GM12865 (cell line): Measurements from ENCODE around the gene PRRG4.

Experiments
- DNase-seq: peaks from one replicate; pipeline ENCODE4 v3.0.0; 2010; ENCODE audit warnings: low read depth
- H3K4me3 ChIP-seq: 2 replicates; pipeline ENCODE4 v1.5.1; 2011; ENCODE audit warnings: mild to moderate bottlenecking, low read depth, low read length, control low read depth
- CTCF ChIP-seq: IDR thresholded peaks from 2 replicates; pipeline ENCODE4 v1.5.1; 2011; ENCODE audit warnings: low read length, control low read depth, low read depth, inconsistent platforms; ENCODE audit not compliant: insufficient read depth; ENCODE audit errors: missing control alignments

PRRG4 gene

DNA sequence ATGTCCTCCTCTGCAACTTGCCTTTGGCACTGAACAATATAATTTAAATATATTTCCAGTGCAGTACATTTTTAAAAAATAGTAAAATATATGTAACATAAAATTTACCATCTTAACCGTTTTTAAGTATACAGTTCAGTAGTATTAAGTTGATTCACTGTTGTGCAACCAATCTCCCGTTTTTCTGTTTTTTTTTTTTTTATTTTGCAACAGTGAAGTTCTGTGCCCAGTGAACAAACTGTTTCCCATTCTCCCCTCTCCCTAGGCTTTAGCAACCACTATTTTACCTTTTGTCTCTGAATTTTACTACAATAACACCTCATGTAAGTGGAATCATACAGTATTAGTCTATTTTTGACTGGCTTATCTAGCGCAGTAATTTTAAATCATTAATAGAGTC is 13.8 kb downstream of the PRRG4 start:
- no peak for DNase-seq
- no peak for TF ChIP-seq CTCF
- no peak overlapping the region for H3K4me3 ChIP-seq

DNA sequence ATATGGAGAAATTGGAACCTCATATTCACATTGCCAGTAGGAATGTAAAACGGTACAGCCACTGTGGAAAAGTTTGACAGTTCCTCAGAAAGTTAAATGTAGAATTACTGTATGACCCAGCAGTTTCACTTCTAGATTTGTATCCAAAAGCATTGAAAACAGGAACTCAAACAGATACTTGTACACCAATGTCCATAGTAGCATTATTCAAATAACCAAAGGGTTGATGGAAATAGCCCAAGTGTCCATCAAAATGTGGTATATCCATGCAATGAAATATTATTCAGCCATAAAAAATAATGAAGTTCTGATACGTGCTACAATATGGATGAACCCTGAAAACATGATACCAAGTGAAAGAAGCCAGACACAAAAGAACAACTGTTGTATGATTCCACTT is 17.8 kb downstream of the PRRG4 start:
- TF ChIP-seq CTCF: no peak
- no peak for DNase-seq
- no peak overlapping the region for H3K4me3 ChIP-seq

DNA sequence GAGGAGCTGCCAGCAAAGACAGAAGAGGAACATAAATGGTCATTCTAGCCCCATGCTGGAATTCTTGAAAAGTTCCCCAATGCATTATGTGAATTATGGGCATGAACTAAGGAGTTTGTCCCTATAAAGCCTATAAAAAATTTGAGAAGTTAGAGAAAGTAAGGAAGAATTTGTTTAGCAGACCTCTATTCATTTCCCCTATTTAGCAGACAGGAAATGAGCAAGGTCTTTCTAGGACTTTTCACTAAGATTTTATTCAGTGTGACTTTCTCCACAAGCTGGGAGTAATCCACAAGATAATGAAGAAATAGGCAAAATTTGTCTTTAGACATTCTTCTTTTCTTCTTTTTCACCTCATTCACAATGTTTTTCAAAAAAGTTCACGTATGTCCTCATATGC is 20.0 kb downstream of the PRRG4 start:
- no peak for TF ChIP-seq CTCF
- DNase-seq: no peak

DNA sequence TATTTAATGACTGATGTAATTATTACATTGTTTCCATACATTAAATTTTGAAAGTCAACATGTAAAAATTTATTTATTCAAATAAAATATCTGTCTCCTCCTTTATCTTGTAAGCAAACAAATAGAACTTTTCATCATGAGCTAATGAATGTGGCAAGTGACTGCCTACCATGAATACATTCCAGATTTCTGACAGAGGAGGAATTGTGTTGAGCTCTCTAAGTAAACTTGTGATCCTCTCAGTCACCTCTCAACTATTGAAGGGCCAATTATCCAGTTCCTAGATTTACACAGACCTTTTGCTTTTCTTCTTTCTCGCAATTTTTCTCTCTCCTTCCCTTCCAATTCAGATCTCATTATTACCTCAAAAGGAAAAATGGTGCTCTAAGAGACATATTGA is 21.5 kb downstream of the PRRG4 start:
- no peak overlapping the region for H3K4me3 ChIP-seq
- TF ChIP-seq CTCF: no peak
- DNase-seq: no peak

More for the DNA sequence above, 20.0 kb downstream of the PRRG4 start:
- H3K4me3 ChIP-seq: no peak overlapping the region

DNA sequence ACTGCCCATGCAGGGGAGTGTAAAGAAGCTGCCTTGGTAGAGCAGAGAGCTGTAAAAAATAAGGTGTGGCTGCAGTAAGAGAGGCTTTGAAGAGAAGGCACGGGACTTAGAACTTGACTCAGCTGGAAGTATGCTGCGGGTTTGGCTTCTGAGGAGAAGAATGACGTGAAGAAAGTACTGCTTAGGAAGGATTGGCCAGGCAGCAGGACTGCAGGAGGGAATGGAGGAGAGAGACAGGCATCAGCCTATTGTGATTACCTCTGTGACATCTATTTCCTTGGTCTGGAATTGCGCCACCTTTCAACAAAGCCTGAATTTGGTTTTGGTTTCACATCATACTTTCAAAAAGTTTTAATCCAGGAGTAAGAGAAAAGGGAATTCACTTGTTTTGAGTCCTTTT is 22.5 kb downstream of the PRRG4 start:
- no peak overlapping the region for H3K4me3 ChIP-seq
- DNase-seq: no peak
- TF ChIP-seq CTCF: no peak

DNA sequence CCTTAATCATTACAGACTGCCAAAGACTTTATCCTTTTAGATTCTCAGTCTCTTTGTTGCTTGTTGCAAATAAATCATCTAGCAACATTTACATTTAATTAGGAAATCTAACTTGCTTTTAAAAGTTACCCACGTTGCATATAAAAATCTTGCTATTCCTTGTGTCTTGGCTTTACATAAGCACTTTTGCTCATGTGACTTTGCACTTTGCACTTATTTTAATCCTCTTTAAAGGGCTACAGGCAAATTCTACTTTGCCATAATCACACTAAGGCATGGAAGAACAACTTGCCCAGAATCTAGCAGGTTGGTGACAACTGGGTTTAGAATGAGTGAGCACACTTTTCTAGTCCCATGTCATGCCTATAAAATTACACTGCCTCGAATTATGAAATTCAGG is 25.9 kb downstream of the PRRG4 start:
- no peak overlapping the region for H3K4me3 ChIP-seq
- DNase-seq: no peak
- no peak for TF ChIP-seq CTCF

- no peak for TF ChIP-seq CTCF
- DNase-seq: peak; percentile 2
- no peak overlapping the region for H3K4me3 ChIP-seq
These were observed 29.0 kb downstream of the PRRG4 start for GRCh38 chr11:32858731-32859130.
